Stomach (tissue), 9 donors: ENCODE measurements around the gene CDHR5. TPM values are rescaled to one million over a fixed set of nuclear protein-coding genes. Genes with fewer than 3 reads are reported as not detected.

Experiments used
- DNase-seq, 2 donors: peaks; one replicate each; pipeline versions ENCODE4 v3.0.0 to v3.0.0-alpha.2; 2013 to 2019
- H3K27ac ChIP-seq, 5 donors: fragments of 200-600 bp in 4 of 5; sonication (generic) in 4 of 5; one replicate each; pipeline ENCODE4 v1.5.1; 2013 to 2019; ENCODE audit warnings: mild to moderate bottlenecking in 1 of 5, moderate library complexity in 1 of 5
- H3K27me3 ChIP-seq, 3 donors: fragments of 200-600 bp; sonication (generic); one replicate each; pipeline ENCODE4 v1.5.1; 2017 to 2019; ENCODE audit warnings: mixed run types in 1 of 3
- H3K36me3 ChIP-seq, 4 donors: fragments of 200-600 bp; sonication (generic); 1 replicate in 3 of 4; 2 replicates in 1 of 4; pipeline ENCODE4 v1.5.1; 2016 to 2019
- H3K4me1 ChIP-seq, 4 donors: fragments of 200-600 bp; sonication (generic); one replicate each; pipeline ENCODE4 v1.5.1; 2016 to 2019
- H3K4me3 ChIP-seq, 4 donors: fragments of 200-600 bp; sonication (generic) in 3 of 4; one replicate each; pipeline ENCODE4 v1.5.1; 2016 to 2019; ENCODE audit warnings: mild to moderate bottlenecking in 1 of 4
- H3K9me3 ChIP-seq, 4 donors: fragments of 200-600 bp; sonication (generic); one replicate each; pipeline ENCODE4 v1.5.1; 2016 to 2019
- EP300 ChIP-seq: sonication (generic); formaldehyde crosslinking; IDR thresholded peaks from one replicate; pipeline ENCODE4 v1.6.1; 2017; ENCODE audit warnings: antibody characterized with exemption
- POLR2A ChIP-seq, 4 donors: fragments of 450-650 bp; IDR thresholded peaks; one replicate each; pipeline ENCODE4 v1.6.1; 2016; ENCODE audit warnings: antibody characterized with exemption in 4 of 4, control low read depth in 2 of 4, mild to moderate bottlenecking in 1 of 4, moderate library complexity in 1 of 4
- POLR2AphosphoS5 ChIP-seq, 3 donors: sonication (generic); formaldehyde crosslinking; IDR thresholded peaks; one replicate each; pipeline ENCODE4 v1.6.1; 2016; ENCODE audit warnings: antibody characterized with exemption in 3 of 3
- WGBS, 5 donors: extraction: QIAGEN DNeasy Blood & Tissue Kit in 3 of 5; methylation state at CpG; one replicate each; pipeline versions ENCODE4 v1.1.5 to v1.1.7; 2013 to 2018; 5-methylcytosine and 5-hydroxymethylcytosine counted together
- intact Hi-C: fragments of 100-400 bp; cut with DNase I; formaldehyde crosslinking; loops from one replicate; pipeline ENCODE4 v1.15.1; 2023; ENCODE audit warnings: low total_unique reads
- polyA plus RNA-seq, 3 donors: library from polyadenylated mRNA; stranded (reverse); fragments of 200-250 nt; gene quantifications; one replicate each; pipeline ENCODE4 v1.2.3, GENCODE V29; 2013
- total RNA-seq, 5 donors: library from RNA; depleted of rRNA; stranded (reverse); fragments of >200 nt; gene quantifications; one replicate each; pipeline versions ENCODE4 v1.1.0 to v1.2.3, GENCODE V29; 2014 to 2016
- TF ChIP-seq, protein P1 (sequence below), 7 experiments: fragments of 450-650 bp in 4 of 7; fragments of 200-600 bp in 3 of 7; sonication (generic) in 3 of 7; IDR thresholded peaks; one replicate each; pipeline ENCODE4 v1.5.1; 2016 to 2019; ENCODE audit warnings: antibody characterized with exemption in 7 of 7, control low read depth in 2 of 7, mild to moderate bottlenecking in 1 of 7
- donor health status: healthy with polysubstance abuse.
- donor health status: Bipolar disorder and iron deficiency.
- donor health status: healthy.

CDHR5 gene
- total and polyA plus RNA-seq, 8 donors: 0.38 to 92.1 (median 2.8) TPM

- no peak for TF ChIP-seq POLR2AphosphoS5 (IDR thresholded peaks at IDR 0.05)
- no peak for TF ChIP-seq EP300
- TF ChIP-seq, protein P1, sequence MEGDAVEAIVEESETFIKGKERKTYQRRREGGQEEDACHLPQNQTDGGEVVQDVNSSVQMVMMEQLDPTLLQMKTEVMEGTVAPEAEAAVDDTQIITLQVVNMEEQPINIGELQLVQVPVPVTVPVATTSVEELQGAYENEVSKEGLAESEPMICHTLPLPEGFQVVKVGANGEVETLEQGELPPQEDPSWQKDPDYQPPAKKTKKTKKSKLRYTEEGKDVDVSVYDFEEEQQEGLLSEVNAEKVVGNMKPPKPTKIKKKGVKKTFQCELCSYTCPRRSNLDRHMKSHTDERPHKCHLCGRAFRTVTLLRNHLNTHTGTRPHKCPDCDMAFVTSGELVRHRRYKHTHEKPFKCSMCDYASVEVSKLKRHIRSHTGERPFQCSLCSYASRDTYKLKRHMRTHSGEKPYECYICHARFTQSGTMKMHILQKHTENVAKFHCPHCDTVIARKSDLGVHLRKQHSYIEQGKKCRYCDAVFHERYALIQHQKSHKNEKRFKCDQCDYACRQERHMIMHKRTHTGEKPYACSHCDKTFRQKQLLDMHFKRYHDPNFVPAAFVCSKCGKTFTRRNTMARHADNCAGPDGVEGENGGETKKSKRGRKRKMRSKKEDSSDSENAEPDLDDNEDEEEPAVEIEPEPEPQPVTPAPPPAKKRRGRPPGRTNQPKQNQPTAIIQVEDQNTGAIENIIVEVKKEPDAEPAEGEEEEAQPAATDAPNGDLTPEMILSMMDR (IDR thresholded peaks at IDR 0.05): no peak
- no peak for TF ChIP-seq POLR2A (IDR thresholded peaks at IDR 0.05)
- peaks cover 29 to 43% (median 38%) of the 10 kb centered on the region in 4 donors for H3K4me1 ChIP-seq
- H3K9me3 ChIP-seq: no peaks in the 10 kb centered on the region
- peaks cover 0 to 18% (median 4%) of the 10 kb centered on the region in 3 donors for H3K27me3 ChIP-seq
- DNase-seq: no peak
- no peak overlapping the region for H3K27ac ChIP-seq
- no peak overlapping the region for H3K4me3 ChIP-seq
- intact Hi-C loops: loop anchor here (5.0 kb wide), 1 partner anchor 51 kb away; no protein-coding TSS in a partner anchor
- WGBS, 5 donors: 89 to 93% (median 92%) methylated on average over 15 to 16 of the region's 16 CpGs
- no peaks in the 10 kb centered on the region for H3K36me3 ChIP-seq
Observed at GRCh38 chr11:573146-573759, 51.5 kb downstream of the CDHR5 start.

DNA sequence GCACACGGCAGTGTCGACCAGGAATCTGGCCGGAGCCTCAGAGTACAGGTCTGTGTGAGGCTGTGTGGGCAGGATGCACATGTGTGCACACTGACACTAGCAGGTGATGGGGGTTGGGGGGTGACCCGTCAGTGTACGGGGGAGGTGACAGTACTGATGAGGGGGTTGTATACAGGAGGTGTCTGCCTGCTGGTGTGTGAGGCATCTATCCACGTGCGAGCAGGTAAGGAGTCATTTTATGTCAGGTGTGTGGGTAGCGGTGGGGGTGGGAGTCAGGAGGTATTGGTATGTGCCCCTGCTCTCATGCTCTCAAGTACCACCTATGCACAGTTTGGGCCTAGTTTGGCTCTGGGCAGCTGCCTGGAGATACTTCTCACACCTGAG lies 53.0 kb downstream of the CDHR5 start:
- Histone ChIP-seq H3K4me1 (peaks cover 24 to 41% (median 38%) of the 10 kb centered on the region in 4 donors), H3K27me3 (peaks cover 0 to 21% (median 4%) of the 10 kb centered on the region in 3 donors), H3K9me3 (no peaks in the 10 kb centered on the region), H3K27ac (no peak overlapping the region), H3K4me3 (no peak overlapping the region), H3K36me3 (no peaks in the 10 kb centered on the region)
- 71 to 82% (median 79%) methylated on average over 8 of the region's 8 CpGs for WGBS, 5 donors
- intact Hi-C loops: loop anchor here (5.0 kb wide), 1 partner anchor 49 kb away; no protein-coding TSS in a partner anchor
- DNase-seq: no peak
- TF ChIP-seq, protein P1 (IDR thresholded peaks at IDR 0.05): no peak
- TF ChIP-seq POLR2A (IDR thresholded peaks at IDR 0.05): no peak
- TF ChIP-seq EP300: no peak
- no peak for TF ChIP-seq POLR2AphosphoS5 (IDR thresholded peaks at IDR 0.05)

DNA sequence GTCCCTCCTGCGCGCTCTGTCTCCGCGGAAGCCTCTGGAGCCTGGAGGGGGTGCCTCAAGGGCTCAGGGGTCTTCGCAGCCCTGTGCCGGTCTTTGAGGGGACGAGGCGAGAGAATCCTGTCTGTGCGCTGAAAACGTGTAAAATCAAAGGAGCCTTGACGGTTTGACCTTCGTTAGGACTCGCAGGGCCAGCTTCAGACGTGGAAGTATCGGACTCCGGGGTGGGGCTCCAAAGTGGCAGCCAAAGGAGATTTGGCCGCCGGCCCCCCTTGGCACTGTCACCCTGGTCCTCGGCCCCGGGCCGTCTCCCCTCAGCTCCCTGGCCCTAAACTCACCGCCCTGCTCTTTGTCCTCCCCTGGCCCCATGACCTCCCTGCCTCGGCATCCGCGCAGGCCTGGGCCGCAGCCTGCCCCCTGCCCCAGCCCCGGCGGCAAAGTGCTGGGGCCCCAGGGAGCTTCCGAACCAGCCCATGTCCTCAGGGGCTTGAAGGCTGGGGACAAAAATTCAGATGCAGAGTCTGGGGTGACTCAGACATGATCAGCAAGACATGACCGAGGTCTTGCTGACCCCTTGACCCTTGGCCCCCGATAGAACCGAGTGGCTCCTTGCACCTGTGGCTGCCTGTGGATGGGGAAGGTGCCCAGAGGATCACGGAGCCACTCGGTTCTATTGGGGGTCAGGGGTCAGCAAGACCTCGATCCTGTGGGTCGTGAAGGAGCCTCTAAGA lies 55.4 kb downstream of the CDHR5 start:
- intact Hi-C loops: no loop called here
- Histone ChIP-seq H3K27ac (peak overlapping the region; percentile 80 to 92 (median 89)), H3K36me3 (peaks cover 0 to under 1% (median 0%) of the 10 kb centered on the region in 4 donors), H3K9me3 (no peaks in the 10 kb centered on the region), H3K4me3 (peak overlapping the region; percentile 62 to 69 (median 64)), H3K4me1 (peaks cover 13 to 34% (median 30%) of the 10 kb centered on the region in 4 donors), H3K27me3 (peaks cover 0 to 10% (median 0%) of the 10 kb centered on the region in 3 donors)
- peak in 1 of 2 donors; percentile 49 for DNase-seq
- WGBS, 5 donors: 26 to 50% (median 30%) methylated on average over 23 to 36 of the region's 36 CpGs
- TF ChIP-seq POLR2A (IDR thresholded peaks at IDR 0.05): no peak

- H3K27ac ChIP-seq: peak overlapping the region; percentile 82 to 94 (median 90)
- H3K27me3 ChIP-seq: peaks cover 0 to 9% (median 0%) of the 10 kb centered on the region in 3 donors
- H3K4me3 ChIP-seq: peak overlapping the region; percentile 62 to 69 (median 64)
- 0 to 1% (median 1%) methylated on average over 23 to 123 of the region's 123 CpGs for WGBS, 5 donors
- H3K4me1 ChIP-seq: peaks cover 13 to 36% (median 34%) of the 10 kb centered on the region in 4 donors
- H3K36me3 ChIP-seq: peaks cover 0 to 9% (median 3%) of the 10 kb centered on the region in 4 donors
- TF ChIP-seq, protein P1 (IDR thresholded peaks at IDR 0.05): no peak
- peak; percentile 24 to 57 (median 31) for TF ChIP-seq POLR2AphosphoS5 (IDR thresholded peaks at IDR 0.05)
- DNase-seq: peak; percentile 96 to 98
- intact Hi-C loops: no loop called here
- no peaks in the 10 kb centered on the region for H3K9me3 ChIP-seq
Observed at GRCh38 chr11:568306-569157, 56.2 kb downstream of the CDHR5 start.
